NCI-H69 (cell line): Measurements from ENCODE around the gene CARM1.
"Not testable (repeated sequence)": the region's sequence is repeated elsewhere in the genome, so short reads cannot be mapped to it uniquely, and the experiment has no call there.

Experiments
- DNase-seq: peaks from one replicate; lab custom pipeline; 2025; lab: John Stamatoyannopoulos, UW

CARM1 gene

DNA sequence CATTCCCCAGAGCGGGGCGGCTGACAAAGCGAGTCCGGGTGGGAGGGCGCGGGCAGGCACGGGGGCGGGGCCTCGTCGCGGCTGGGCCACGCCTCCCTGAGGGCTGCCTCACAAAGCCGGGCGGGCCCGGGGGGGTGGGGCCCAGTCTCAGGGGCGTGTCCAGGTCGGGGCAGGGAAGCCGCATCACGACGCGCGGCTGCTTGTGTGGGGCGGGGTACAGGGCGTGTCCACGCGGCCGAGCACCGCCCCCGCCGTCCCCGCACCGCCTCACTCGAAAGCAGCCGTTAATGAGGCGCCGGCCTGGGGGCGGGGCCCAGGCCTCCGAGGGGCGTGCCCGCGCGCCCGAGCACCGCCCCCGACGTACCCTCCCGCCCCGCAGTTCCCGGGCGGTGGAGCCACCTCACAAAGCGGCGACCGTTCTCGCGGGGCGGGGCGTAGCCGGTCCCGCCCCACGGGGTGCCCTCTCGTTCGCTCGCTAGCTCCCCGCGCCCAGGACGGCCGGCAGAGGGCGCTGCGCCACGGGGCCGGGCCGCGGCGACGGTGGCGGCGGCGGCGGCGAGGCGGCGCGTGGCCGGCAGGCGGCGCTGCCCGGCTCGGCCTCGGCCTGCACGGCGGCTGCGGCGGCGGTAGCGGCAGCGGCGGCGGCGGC, at the start of gene CARM1:
CARM1 (plus strand) TSS at position 599 of the 649 bp plus-strand sequence. CDS start 150 bp downstream, outside the sequence.
- peak; percentile 100 for DNase-seq

DNA sequence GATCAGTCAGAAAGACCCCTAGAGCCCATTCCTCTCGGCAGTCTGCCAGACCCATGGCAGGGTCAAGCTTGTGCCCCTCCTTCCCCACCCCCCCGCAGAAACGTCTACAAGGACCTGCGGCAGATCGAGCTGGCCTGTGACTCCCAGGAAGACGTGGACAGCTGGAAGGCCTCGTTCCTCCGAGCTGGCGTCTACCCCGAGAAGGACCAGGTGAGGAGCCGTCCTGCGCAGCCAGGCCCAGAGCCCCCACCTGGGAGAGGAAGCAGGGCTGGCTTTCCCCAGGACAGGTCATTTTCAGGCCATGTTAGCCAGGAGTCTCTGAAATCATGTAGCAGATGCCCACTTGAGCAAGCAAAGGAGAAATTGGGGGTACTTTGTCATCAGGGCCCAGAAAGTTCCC, 47.7 kb upstream of the CARM1 start:
- DNase-seq: no peak

DNA sequence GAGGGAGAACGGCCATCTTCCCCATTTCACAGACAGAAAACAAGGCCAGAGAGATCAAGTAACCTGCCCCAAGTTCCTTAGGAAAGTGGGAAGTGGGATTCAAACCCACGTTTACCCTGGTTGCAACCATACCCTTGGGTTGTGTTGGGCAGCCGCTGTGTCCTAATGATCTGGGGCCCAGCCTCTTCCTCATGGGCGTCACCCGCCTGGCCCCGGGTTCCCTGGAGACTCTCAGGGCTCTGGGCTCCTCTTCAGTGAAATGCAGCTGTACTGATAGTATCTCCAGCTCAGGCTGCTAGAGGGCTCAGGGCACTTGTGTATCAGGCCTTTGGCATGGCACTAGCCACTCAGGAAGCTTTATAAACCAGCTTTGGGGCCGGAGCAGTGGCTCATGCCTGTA, 45.1 kb upstream of the CARM1 start:
- DNase-seq: no peak

DNA sequence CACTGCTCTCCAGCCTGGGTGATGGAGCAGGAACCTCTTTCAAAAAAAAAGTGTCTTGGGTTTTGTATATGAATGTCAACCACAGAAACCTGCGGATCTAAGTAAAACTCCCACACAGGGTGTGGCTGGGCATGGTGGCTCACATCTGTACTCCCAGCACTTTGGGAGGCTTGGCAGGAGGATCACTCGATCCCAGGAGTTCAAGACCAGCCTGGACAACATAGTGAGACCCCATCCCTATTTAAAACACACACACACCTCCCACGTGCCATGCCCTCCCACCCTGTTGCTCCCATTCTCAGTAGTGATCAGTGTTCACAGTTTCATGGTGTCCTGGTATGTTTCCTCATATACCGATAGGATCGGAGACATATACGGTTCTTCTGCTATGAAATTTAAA, 44.5 kb upstream of the CARM1 start:
- DNase-seq: no peak

DNA sequence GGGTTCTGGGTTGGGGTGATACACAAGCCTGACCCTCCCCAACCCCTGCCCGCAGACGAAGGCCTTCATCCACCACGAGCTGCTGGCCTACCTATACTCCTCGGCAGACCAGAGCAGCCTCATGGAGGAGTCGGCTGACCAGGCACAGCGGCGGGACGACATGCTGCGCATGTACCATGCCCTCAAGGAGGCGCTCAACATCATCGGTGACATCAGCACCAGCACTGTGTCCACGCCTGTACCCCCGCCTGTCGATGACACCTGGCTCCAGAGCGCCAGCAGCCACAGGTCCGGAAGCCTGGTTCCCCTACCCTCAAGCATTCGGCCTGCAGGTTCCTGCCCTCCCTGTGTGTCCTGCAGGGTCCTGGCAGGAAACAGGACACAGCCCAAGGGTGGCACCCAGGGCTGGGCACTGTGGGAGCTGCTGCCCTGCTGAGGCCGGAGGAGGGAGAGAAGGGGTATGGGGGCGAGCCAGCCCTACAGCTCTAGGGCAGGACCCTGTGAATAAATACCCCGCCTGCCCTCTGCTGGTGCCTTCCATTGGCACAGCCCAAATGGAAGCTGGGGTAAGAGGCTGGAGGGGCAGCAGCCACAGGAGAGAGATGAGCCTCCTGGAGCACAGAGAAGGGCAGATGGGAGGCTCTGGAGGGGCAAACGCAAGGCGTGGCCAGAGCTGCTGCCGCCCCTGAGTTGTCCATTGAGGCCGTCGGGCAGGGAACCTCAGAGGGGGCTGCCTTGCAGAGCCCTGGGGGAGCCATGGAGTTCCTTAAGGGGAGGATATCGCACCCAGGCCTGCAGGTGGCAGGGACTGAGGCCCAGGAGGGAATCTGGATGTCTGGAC, 42.2 kb upstream of the CARM1 start:
- no peak for DNase-seq

DNA sequence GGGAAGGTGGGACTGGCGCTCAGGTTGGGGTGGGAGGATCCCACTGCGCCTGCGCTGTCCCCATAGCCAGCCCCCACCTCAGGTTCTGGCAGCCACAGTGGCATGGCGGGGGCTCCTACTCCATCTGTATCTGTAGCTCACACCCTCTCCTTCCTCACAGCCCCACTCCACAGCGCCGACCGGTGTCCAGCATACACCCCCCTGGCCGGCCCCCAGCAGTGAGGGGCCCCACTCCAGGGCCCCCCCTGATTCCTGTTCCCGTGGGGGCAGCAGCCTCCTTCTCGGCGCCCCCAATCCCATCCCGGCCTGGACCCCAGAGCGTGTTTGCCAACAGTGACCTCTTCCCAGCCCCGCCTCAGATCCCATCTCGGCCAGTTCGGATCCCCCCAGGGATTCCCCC, 41.4 kb upstream of the CARM1 start:
- DNase-seq: no peak

DNA sequence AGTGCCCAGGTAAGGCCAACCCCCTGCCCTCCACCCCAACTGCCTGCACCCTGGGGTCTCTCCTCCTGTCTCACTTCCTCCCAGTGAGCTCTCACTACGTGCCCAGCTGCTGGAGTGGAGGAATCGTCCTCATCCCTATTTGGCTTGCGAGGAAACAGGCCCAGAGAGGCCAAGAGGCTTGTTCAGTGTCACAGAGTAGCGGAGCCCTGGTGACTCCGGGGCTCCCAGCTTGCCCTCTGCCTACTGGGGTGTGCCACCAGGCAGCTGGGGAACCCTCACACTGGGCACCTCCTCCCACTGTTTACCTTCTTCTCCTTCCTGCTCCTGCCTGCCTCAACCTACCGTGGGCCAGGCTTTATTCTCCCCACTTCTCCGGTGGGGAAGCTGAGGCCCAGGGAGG, 41.0 kb upstream of the CARM1 start:
- no peak for DNase-seq

DNA sequence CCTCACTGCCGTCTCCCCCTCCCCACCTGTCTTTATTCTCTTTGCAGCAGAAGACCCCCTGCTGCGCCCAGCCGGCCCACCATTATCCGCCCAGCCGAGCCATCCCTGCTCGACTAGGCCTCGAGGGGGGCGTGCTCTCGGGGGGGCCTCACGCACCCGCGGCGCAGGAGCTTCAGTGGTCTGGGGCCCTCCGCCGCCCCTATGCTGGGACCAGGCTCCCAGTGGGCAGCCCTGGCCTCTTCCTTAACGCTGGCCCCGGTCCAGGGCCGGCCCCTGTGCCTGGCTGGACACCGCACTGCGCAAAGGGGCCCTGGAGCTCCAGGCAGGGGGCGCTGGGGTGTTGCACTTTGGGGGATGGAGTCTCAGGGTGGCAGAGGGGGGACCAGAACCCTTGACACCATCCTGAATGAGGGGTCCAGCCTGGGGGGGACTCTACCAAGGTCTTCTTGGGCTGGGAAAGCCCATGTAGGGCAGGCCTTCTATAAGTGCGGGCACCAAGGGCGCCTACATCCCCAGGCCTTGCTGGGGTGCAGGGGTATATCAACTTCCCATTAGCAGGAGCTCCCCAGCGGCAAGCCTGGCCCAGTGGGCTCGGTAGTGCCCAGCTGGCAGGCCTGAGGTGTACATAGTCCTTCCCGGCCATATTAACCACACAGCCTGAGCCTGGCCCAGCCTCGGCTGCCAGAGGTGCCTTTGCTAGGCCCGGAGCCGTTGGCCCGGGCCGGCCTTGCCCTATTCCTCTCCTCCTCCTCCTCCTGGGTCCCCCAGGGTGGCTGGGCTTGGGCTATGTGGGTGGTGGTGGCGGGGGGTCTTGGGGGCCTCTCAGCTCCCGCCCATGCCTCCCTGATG, 40.2 kb upstream of the CARM1 start:
- no peak for DNase-seq

DNA sequence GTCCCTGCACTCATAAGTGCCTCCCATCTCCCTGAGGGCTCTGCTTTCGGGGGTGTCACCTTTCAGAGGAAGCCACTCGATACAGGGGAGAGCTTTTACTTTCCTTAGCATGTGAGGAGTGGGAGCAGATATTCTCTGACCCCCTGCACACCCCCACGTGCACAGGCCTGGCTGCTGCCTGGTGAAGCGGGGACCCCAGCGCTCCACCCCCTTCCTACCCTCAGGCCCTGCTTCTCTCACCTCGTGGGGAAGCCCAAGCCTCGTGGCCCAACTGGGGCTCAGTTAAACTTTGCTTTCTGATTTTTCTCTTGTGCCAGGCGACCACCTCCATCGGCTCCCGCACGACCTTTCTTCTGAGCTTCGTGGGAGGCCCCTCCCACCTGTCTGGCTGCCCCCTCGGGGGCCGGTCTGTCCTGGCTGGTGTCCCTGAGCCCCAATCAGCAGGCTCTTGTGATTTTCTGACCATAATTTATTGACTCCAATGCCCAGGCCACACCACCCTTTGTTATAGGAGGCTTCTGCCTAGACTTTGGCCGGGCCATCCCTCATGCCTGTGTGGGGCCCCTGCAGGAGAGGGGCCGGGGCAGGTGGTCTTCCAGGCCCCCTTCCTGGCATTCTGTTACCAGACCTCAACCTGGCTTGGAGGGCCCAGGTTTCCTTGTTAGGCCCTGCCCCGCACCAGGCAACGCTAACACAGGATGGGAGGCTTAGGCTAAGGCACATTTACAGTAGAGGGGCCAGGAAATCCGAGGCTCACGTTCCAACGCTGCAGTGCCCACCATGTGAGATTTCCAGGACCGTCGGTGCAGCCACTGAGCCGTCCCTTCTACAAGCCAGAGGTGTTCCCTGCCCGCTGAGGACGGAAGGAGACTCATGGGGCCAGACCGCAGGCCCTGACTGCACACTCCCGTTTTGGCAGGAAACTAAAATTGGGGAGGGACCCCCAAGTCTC, 39.1 kb upstream of the CARM1 start:
- DNase-seq: no peak

DNA sequence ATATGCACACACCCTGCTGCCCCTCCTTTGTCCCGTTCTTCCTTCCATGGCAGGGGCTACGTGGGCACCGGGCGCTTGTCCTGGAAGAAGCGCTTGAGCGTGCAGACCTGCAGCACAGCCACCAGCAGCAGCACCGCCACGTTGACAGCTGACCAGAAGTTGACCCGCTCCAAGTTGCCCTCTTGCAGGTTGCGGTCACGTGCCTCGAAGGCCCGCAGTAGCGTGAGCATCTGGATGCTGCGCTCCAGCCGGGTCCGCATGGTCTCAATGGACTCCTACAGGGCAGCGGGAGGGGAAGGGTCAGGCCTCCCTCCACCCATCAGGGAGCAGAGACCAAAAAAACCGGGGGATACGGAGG, 38.4 kb upstream of the CARM1 start:
- no peak for DNase-seq

DNA sequence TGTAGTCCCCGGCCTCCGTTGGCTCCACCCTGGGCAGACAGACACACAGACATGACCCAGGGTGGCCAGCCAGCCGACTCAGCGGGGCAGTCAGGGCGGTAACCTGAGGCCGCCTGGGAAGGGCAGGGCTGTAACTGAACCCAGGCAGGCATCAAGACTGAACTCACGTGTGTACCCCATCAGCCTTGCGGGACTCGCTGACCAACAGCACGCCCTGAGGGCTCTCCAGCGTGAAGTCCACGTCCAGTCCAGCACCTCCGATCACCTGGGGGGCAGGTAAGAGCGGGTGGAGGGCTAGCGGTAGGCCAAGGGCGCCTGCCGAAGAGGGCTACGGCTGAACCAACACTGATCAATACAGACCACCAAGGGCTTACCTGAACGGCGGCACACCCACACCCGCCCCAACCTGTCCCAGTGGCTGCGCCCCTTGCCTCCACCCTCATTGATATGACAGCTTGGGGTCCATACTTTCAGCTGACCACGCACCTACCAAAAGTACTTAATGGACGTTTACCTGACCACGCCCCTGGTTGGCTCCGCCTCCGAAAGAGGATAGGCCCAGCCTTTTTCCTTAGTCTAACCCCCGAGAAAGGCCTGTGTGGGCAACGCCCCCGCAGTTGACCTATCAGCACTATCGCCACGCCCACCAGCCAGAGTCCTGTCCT, 36.1 kb upstream of the CARM1 start:
- DNase-seq: no peak

DNA sequence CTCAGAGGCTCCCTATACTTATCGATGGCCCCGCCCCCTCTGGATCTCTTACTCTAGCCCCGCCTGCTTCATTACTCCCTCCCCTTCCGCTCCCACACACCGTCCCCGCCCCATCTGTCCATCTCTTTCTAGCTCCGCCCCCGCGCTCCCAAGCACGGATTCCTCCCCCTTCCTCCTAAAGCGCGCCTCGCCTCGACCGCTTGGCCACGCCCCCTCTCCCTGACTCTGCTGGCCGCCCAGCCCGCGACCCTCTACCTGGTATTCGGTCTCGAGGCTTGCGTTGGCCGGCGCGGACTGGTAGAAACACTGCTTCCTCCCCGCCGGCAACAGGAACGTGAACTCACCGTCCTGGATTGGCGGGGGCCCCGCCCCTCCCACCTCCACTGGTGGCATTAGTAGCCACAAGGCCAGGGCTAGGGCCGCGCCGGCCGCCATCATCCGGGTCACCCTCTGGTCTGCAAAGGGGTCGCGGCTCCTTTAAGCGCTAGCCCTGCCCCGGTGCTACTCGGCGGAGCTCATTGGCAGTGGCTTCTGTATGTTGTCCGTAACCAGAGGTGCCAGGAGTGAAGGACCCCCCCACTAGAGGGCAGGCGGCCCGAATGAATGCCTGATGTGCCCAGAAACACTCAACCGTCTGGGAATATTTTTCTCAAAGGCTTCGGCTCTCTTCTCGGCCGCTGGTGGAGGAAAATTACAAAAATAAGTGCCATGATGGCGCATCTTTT, 35.4 kb upstream of the CARM1 start, which contains the start of gene TMED1:
TMED1 (minus strand) TSS at position 459 of the 725 bp plus-strand sequence; CDS start at position 438, 21 bp downstream.
- peak; percentile 100 for DNase-seq

DNA sequence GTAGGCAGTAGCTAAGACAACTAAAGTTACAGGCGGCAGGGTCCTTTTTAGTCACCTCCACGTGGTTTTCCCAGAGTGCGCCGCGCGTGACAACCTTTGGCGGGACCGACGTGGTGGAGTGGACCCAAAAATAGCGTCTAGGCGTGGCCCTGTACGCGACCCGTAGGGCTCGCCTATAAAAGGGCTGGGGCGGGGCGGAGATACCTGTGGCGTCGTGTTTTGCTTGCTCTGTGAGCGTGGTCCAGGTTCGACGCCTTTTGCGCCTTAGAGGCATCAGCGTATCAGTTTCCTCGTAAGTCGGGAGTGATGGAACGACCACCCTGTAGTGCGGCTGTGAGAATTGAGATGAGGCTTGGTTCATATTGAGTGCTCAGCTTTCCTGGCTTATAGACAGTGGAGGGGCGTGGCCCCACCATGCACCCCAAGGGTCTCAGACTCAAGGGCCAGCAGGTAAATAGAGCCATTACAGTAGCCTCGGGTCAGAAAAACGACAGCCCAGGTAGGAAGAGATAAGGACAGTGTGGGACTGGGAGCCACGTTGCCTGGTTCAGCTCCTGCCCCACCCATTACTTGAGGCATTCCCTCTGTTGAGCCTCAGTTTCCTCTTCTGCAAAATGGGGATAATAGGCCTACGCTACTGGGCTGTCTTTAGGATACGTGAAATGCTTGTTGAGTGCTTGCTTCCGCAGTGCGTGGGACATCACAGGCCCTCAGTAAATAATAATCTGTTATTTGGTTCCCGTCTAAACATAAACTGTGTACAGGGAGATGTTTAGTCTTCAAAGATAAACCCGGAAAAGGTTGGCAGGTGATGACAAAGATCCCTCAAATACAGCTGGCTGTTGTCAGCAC, 34.6 kb upstream of the CARM1 start:
- peak; percentile 95 for DNase-seq

DNA sequence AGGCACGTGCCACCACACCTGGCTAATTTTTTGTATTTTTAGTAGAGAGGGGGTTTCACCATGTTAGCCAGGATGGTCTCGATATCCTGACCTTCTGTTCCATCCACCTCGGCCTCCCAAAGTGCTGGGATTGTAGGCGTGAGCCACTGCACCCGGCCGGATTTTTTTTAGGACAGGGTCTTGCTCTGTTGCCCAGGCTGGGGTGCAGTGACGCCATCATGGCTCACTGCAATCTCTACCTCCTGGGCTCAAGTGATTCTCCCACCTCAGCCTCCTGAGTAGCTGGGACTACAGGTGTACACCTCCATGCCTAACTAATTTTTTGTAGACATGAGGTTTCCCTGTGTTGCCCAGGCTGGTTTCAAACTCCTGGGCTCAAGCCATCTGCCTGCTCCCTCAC, 33.7 kb upstream of the CARM1 start:
- not testable (repeated sequence) for DNase-seq

DNA sequence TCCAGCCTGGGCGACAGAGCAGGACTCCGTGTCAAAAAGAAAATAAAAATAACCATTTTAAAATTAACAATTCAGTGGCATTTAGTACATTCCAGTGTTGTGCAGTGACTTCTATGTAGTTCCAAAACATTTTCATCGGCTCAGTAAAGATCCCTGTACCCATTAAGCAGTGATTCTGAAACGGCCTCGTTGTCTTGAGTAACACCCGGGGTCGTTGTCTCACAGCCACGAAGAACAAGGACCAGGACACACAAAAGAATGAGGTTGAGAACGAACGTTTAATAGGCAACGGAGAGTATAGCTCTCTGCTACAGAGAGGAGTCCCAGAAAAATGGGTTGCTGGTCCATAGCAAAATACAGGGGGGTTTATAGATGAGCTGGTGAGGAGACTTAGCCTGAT, 33.0 kb upstream of the CARM1 start:
- no peak for DNase-seq

DNA sequence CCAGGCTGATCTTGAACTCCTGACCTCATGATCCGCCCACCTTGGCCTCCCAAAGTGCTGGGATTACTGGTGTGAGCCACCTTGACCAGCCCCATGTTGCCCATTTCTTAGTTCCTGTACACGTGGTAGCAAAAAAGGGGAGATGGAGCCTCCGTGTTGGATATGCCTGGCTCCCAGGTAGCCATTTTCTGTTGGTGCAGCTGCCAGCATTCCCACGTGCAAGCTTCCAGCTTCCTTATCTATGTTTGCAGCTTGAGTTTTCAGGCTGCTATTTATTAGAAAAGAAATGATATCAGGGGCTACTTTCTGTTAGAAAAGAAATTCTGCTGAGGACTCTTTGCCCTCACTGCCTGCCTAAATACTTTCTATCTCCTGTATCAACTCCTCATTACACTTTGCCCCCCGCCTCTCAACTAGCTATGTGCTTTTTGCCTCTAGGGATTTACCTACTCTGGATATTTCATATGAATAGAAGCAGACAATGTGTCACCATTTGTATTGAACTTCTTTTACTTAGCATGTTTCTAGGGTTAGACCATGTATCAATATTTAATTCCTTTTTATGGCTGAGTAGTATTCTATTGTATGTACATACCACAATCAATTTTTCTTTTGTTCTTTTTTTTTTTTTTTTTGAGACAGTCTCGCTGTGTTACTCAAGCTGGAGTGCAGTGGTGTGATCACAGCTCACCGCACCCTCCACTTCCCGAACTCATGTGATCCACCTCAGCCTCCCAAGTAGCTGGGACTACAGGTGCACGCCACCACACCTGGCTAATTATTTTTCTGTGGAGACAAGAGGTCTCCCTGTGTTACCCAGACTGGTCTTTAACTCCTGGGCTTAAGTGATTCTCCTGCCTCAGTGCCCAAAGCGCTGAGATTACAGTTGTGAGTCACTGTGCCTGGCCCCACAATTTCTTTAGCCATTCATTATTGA, 32.0 kb upstream of the CARM1 start:
- DNase-seq: no peak

DNA sequence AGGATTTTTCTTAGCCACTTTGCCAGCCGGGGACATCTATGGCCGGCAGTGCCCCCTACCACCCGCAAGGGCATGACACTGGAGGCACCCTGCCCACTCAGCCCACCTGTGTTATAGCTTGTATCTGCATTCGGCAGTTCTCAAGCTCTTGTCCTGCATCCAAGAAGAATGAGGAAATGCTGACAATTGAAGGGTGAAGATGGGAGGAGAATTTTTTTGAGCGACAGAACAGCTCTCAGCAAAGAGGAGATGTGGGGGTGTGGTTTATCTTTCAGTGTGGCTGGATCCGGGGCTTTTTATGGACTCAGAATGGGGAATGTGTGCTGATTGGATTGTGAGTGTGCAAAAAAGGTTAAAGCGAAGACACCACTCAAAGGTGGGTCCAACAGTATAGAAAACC, 28.6 kb upstream of the CARM1 start:
- DNase-seq: no peak
